Smooth muscle cell of the pulmonary artery (primary cell): ENCODE results near the gene RNF13. TPM values are rescaled to one million over a fixed set of nuclear protein-coding genes. Genes with fewer than 3 reads are reported as not detected.

Source experiments
- total RNA-seq: library from RNA; depleted of rRNA; stranded (reverse); fragments of >200 nt; gene quantifications from 2 replicates; pipeline ENCODE4 v1.2.3, GENCODE V29; 2014

RNF13 gene, protein sequence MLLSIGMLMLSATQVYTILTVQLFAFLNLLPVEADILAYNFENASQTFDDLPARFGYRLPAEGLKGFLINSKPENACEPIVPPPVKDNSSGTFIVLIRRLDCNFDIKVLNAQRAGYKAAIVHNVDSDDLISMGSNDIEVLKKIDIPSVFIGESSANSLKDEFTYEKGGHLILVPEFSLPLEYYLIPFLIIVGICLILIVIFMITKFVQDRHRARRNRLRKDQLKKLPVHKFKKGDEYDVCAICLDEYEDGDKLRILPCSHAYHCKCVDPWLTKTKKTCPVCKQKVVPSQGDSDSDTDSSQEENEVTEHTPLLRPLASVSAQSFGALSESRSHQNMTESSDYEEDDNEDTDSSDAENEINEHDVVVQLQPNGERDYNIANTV
- 36.4 and 70.1 TPM in 2 replicates for total RNA-seq

DNA sequence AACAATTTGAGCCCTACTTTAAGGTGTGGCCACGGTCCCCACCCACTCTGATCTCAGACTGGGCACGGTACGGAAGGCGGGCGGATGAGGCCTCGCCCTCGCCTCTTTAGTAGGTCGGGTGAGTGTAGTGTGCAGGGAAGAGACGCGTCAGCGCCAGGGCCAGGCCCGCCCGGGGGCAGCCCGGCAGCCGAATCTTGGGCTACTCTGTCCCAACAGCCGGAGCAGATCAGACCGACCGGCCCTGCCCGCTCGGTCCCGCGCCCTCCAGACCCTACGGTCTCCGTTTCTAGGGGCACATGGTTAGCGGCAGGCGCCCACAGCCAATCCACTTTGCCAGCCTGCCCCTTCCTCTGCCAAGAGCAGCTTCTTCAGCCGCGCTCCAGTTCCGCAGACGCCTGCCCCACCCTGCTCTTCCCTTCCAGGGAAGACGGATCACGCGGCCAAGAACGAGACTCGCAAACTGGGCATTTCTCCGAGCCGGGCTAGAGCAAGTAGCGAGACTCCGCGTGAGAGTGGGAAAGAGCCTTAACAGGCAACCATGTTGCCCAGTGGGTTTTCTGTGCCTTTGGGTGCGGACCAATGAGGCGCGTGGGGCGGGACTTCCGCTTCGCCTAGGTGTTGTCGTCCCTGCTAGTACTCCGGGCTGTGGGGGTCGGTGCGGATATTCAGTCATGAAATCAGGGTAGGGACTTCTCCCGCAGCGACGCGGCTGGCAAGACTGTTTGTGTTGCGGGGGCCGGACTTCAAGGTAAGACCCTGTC, at the start of gene RNF13:
RNF13 (plus strand) TSS at position 610 of the 761 bp plus-strand sequence. CDS start 32,812 bp downstream, outside the sequence.

GRCh38 chr3:149792452-149793270, 20.4 kb upstream of the RNF13 start, which contains the start of gene ANKUB1:
ANKUB1 (minus strand) TSS chr3:149792554; CDS start chr3:149792366, 188 bp downstream.

DNA sequence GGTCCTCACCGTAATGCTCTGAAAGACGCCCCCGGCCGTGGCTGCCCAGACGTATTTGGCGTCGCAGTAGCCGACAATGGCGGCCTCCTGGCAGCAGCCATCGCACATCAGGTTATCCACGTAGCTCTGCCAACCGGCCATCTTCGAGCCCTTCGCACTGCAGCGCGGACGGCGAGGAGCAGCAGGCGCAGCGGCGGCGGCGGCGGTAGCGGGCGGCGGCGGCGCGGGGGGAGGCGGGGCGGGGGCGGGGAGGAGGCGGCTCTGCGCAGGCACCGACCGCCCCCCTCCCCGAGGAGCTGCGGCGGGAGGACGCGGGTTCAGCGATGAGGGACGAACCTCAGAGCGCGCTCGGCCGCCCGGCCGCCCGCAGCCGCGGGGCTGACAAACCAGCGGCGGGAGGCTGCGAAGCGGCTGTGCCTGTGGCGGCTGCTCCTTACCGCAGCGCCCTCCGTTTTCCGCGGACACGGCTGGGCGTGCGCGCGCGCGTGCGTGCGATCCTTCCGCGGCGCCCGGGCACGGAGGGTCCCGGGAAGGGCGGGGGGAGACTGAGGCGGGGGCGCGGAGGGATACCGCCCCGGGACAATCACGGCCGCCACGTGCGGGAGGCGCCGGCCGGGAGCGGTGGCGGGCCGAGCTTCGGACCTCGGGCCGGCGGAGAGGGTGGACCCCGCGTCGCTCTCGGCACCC, 157.8 kb downstream of the RNF13 start, which contains the start of gene PFN2:
PFN2 (minus strand) TSS at position 180 of the 687 bp plus-strand sequence; CDS start at position 141, 39 bp downstream.

Other genes with a start within 250 kb of the RNF13 start
- gene WWTR1, start 155.2 kb upstream of the RNF13 start, total RNA-seq: 103 and 128 TPM in 2 replicates
- 30.0 and 37.0 TPM in 2 replicates for gene COMMD2, start 60.7 kb upstream of the RNF13 start, total RNA-seq
- not detected in 2 replicates for gene ANKUB1, start 20.7 kb upstream of the RNF13 start, total RNA-seq
- gene PFN2, start 157.7 kb downstream of the RNF13 start, total RNA-seq: 204 and 243 TPM in 2 replicates